IMR-90 (cell line): ENCODE measurements around the gene NDUFA7. TPM values are rescaled to one million over a fixed set of nuclear protein-coding genes. Genes with fewer than 3 reads are reported as not detected.

ENCODE experiments used
- ATAC-seq: fragments of 200-7000 bp; cut with Tn5 transposase; 2 replicates; pipeline ENCODE4 v1.9.1; 2020; ENCODE audit warnings: low read depth, mild to moderate bottlenecking, moderate library complexity
- BruUV-seq: library from RNA; stranded (reverse); fragments of 400-500 nt; replicated peaks from 2 replicates; lab custom pipeline; 2021; lab: Mats Ljungman, UMichigan
- CTCF ChIA-PET: fragments of 300-600 bp; formaldehyde crosslinking; extraction: SDS; loops from one replicate; lab custom pipeline; 2021; ENCODE audit warnings: antibody characterized with exemption; lab: Yijun Ruan, JAX
- POLR2A ChIA-PET: fragments of 300-600 bp; sonication (Branson Sonifier 250); formaldehyde crosslinking; loops from one replicate; lab custom pipeline; 2022; ENCODE audit warnings: antibody characterized with exemption; ENCODE audit not compliant: unreplicated experiment; lab: Charles Lee
- DNase-seq: peaks from one replicate; pipeline ENCODE4 v3.0.0; 2013
- H2AFZ ChIP-seq: replicated peaks from 2 replicates; pipeline ENCODE3; 2013; ENCODE audit warnings: low read length, mild to moderate bottlenecking; ENCODE audit not compliant: poor library complexity
- H2AK5ac ChIP-seq: 2 replicates; pipeline ENCODE4 v1.6.1; 2013; ENCODE audit warnings: low read depth, low read length, inconsistent platforms
- H2AK9ac ChIP-seq: replicated peaks from 2 replicates; pipeline ENCODE3; 2013; ENCODE audit warnings: mild to moderate bottlenecking, low read depth, low read length, moderate library complexity; ENCODE audit not compliant: poor library complexity
- H2BK120ac ChIP-seq: 2 replicates; pipeline ENCODE4 v1.6.1; 2013; ENCODE audit warnings: low read depth, low read length, inconsistent platforms
- H2BK15ac ChIP-seq: 3 replicates; pipeline ENCODE4 v1.6.1; 2013; ENCODE audit warnings: low read depth, low read length, inconsistent platforms
- H2BK20ac ChIP-seq: 2 replicates; pipeline ENCODE4 v1.6.1; 2013; ENCODE audit warnings: low read depth, mild to moderate bottlenecking, inconsistent platforms, low read length, moderate library complexity
- H2BK5ac ChIP-seq: 2 replicates; pipeline ENCODE4 v1.6.1; 2013; ENCODE audit warnings: mild to moderate bottlenecking, low read depth, low read length, inconsistent platforms; ENCODE audit not compliant: poor library complexity, severe bottlenecking
- H3K14ac ChIP-seq: replicated peaks from 2 replicates; pipeline ENCODE4 v1.6.1; 2013; ENCODE audit warnings: low read depth, low read length, inconsistent platforms
- H3K18ac ChIP-seq: 2 replicates; pipeline ENCODE4 v1.6.1; 2013; ENCODE audit warnings: low read depth, low read length, control low read depth
- H3K23ac ChIP-seq: 2 replicates; pipeline ENCODE4 v1.6.1; 2013; ENCODE audit warnings: low read depth, low read length, inconsistent platforms
- H3K27ac ChIP-seq: 2 replicates; pipeline ENCODE4 v1.5.1; 2013; ENCODE audit warnings: mild to moderate bottlenecking, control low read depth, low read length; ENCODE audit not compliant: insufficient read depth
- H3K27me3 ChIP-seq: 2 replicates; pipeline ENCODE4 v1.6.1; 2013; ENCODE audit warnings: low read length; ENCODE audit not compliant: control insufficient read depth, insufficient read depth
- H3K36me3 ChIP-seq: 2 replicates; pipeline ENCODE4 v1.6.1; 2013; ENCODE audit warnings: low read length, mixed read lengths; ENCODE audit not compliant: control insufficient read depth, insufficient read depth
- H3K4ac ChIP-seq: 2 replicates; pipeline ENCODE4 v1.6.1; 2013; ENCODE audit warnings: low read depth, low read length, inconsistent platforms
- H3K4me1 ChIP-seq: 2 replicates; pipeline ENCODE4 v1.6.1; 2013; ENCODE audit warnings: low read length, mixed read lengths; ENCODE audit not compliant: control insufficient read depth, insufficient read depth
- H3K4me2 ChIP-seq: 2 replicates; pipeline ENCODE4 v1.6.1; 2013; ENCODE audit warnings: low read depth, mild to moderate bottlenecking, control low read depth, low read length, moderate library complexity
- H3K4me3 ChIP-seq: 2 replicates; pipeline ENCODE4 v1.5.1; 2013; ENCODE audit warnings: low read depth, mild to moderate bottlenecking, control low read depth, low read length, moderate library complexity; ENCODE audit not compliant: insufficient read depth
- H3K56ac ChIP-seq: 2 replicates; pipeline ENCODE4 v1.6.1; 2013; ENCODE audit warnings: low read length, inconsistent platforms; ENCODE audit not compliant: insufficient read depth; ENCODE audit errors: extremely low read depth
- H3K79me1 ChIP-seq, 2 experiments: 2 replicates each; pipeline ENCODE4 v1.6.1; 2013; ENCODE audit warnings: low read length in 2 of 2, inconsistent platforms in 1 of 2, low read depth in 1 of 2
- H3K9ac ChIP-seq: 2 replicates; pipeline ENCODE4 v1.6.1; 2013; ENCODE audit warnings: low read depth, low read length, control low read depth
- H3K9me1 ChIP-seq: 2 replicates; pipeline ENCODE4 v1.6.1; 2013; ENCODE audit warnings: low read length, inconsistent platforms; ENCODE audit not compliant: insufficient read depth
- H3K9me3 ChIP-seq: 2 replicates; pipeline ENCODE4 v1.6.1; 2013; ENCODE audit warnings: low read length; ENCODE audit not compliant: control insufficient read depth, insufficient read depth
- H4K20me1 ChIP-seq: 2 replicates; pipeline ENCODE4 v1.6.1; 2013; ENCODE audit warnings: low read length, inconsistent platforms; ENCODE audit not compliant: insufficient read depth
- H4K5ac ChIP-seq: 2 replicates; pipeline ENCODE4 v1.6.1; 2013; ENCODE audit warnings: mild to moderate bottlenecking, low read depth, low read length, control low read depth
- H4K8ac ChIP-seq, 2 experiments: 2 replicates each; pipeline ENCODE4 v1.6.1; 2013; ENCODE audit warnings: low read depth in 2 of 2, low read length in 2 of 2, control low read depth in 1 of 2, inconsistent platforms in 1 of 2
- H4K91ac ChIP-seq: 2 replicates; pipeline ENCODE4 v1.6.1; 2013; ENCODE audit warnings: low read depth, low read length, inconsistent platforms; ENCODE audit not compliant: insufficient read depth
- BHLHE40 ChIP-seq: fragments of 150-350 bp; IDR thresholded peaks from 2 replicates; pipeline ENCODE4 v1.6.1; 2016; ENCODE audit warnings: mild to moderate bottlenecking, low read depth, low read length
- CEBPB ChIP-seq: IDR thresholded peaks from 2 replicates; pipeline ENCODE4 v1.6.1; 2012; ENCODE audit warnings: low read depth, low read length, improper control_type of control experiment
- CHD1 ChIP-seq: IDR thresholded peaks from 2 replicates; pipeline ENCODE4 v1.6.1; 2012; ENCODE audit warnings: low read depth, low read length, improper control_type of control experiment
- CTCF ChIP-seq: conservative IDR thresholded peaks from 2 replicates; pipeline ENCODE4 v1.5.1; 2012; ENCODE audit warnings: mild to moderate bottlenecking, low read depth, low read length, improper control_type of control experiment
- ELK1 ChIP-seq: fragments of 150-350 bp; IDR thresholded peaks from 2 replicates; pipeline ENCODE4 v1.6.1; 2016; ENCODE audit warnings: low read depth, mild to moderate bottlenecking, low read length, moderate library complexity, borderline replicate concordance
- MAZ ChIP-seq: IDR thresholded peaks from 2 replicates; pipeline ENCODE4 v1.6.1; 2012; ENCODE audit warnings: low read depth, mild to moderate bottlenecking, low read length, improper control_type of control experiment, moderate library complexity, borderline replicate concordance
- MXI1 ChIP-seq: IDR thresholded peaks from 2 replicates; pipeline ENCODE4 v1.6.1; 2012; ENCODE audit warnings: low read depth, mild to moderate bottlenecking, low read length, moderate library complexity, borderline replicate concordance
- NFE2L2 ChIP-seq: fragments of 150-350 bp; IDR thresholded peaks from 2 replicates; pipeline ENCODE4 v1.6.1; 2016; ENCODE audit warnings: low read depth, mild to moderate bottlenecking, low read length
- RAD21 ChIP-seq: IDR thresholded peaks from 2 replicates; pipeline ENCODE4 v1.6.1; 2012; ENCODE audit warnings: low read length, improper control_type of control experiment
- SMC3 ChIP-seq: fragments of 150-350 bp; IDR thresholded peaks from 2 replicates; pipeline ENCODE4 v1.6.1; 2016; ENCODE audit warnings: low read depth, mild to moderate bottlenecking, antibody characterized with exemption, low read length, moderate library complexity
- USF2 ChIP-seq: fragments of 150-350 bp; IDR thresholded peaks from 2 replicates; pipeline ENCODE4 v1.6.1; 2017; ENCODE audit warnings: mild to moderate bottlenecking, antibody characterized with exemption, low read length, low read depth
- WGBS, 2 experiments: methylation state at CpG; one replicate each; pipeline versions ENCODE4 v1.1.5 to v1.1.7; 2013; ENCODE audit warnings: missing lambda C conversion rate in 2 of 2; ENCODE audit not compliant: insufficient read length in 1 of 2; ENCODE audit errors: extremely low coverage in 2 of 2; 5-methylcytosine and 5-hydroxymethylcytosine counted together
- dilution Hi-C: fragments of 300-500 bp; cut with HindIII; formaldehyde crosslinking; loops from one replicate; pipeline ENCODE4 v1.14.3; 2018; ENCODE audit warnings: low sequenced_read_pairs; ENCODE audit not compliant: unreplicated experiment
- in situ Hi-C: fragments of 300-500 bp; cut with MboI; formaldehyde crosslinking; loops from 3 replicates; pipeline ENCODE4 v1.14.3; 2019; ENCODE audit warnings: low sequenced_read_pairs, inconsistent platforms, mixed read lengths
- intact Hi-C: fragments of 100-400 bp; cut with micrococcal nuclease; formaldehyde crosslinking; loops from 2 replicates; pipeline ENCODE4 v1.10.0; 2022
- polyA plus RNA-seq, 3 experiments: library from polyadenylated mRNA; depleted of rRNA; stranded (reverse); fragments of >200 nt; gene quantifications; 2 replicates each; pipeline ENCODE4 v1.2.3, GENCODE V29; 2012; ENCODE audit warnings: low replicate concordance in 1 of 3
- total RNA-seq: library from RNA; depleted of rRNA; stranded (reverse); fragments of >200 nt; gene quantifications from 2 replicates; pipeline ENCODE4 v1.2.3, GENCODE V29; 2012

Gene NDUFA7
- total and polyA plus RNA-seq, 2 of the 4 experiments (the other 2 are of a cell fraction), result 20.6 to 50.7 TPM

- TF ChIP-seq MAZ, result no peak
Measured at GRCh38 chr19:8321986-8322637, 937 bp upstream of the NDUFA7 start (continued).

- Histone ChIP-seq H2BK15ac (no peak overlapping the region), H2AK5ac (peak overlapping the region; percentile 38), H4K5ac (peak overlapping the region; percentile 76), H2BK120ac (no peak overlapping the region), H2BK20ac (no peak overlapping the region), H3K14ac (peak overlapping the region; percentile 86), H3K9me3 (no peaks in the 10 kb centered on the region), H3K9me1 (peaks cover 8% of the 10 kb centered on the region; the same call in 1 of the 2 replicates), H2BK5ac (peak overlapping the region; percentile 72), H3K23ac (peak overlapping the region; percentile 63), H4K20me1 (peaks cover 31% of the 10 kb centered on the region), H3K4me1 (peaks cover 9% of the 10 kb centered on the region), H3K36me3 (peaks cover 19% of the 10 kb centered on the region), H3K9ac (peak overlapping the region; percentile 90), H3K4ac (peak overlapping the region; percentile 85), H3K27me3 (no peaks in the 10 kb centered on the region), H3K27ac (peak overlapping the region; percentile 86), H2AK9ac (peak overlapping the region; percentile 94), H3K18ac (no peak overlapping the region; the same call in 1 of the 2 replicates), H4K8ac (peak overlapping the region; percentile 81 to 94), H3K56ac (peak overlapping the region; percentile 57), H2AFZ (peak overlapping the region; percentile 93), H4K91ac (peak overlapping the region; percentile 79), H3K4me3 (peak overlapping the region; percentile 82), H3K4me2 (peak overlapping the region; percentile 98), H3K79me1 (peaks cover 29 to 58% of the 10 kb centered on the region in 2 experiments)
- POLR2A ChIA-PET, result interaction anchor here (0.6 kb wide), 1 partner anchor 213 kb away, joined by 6 read pairs; no protein-coding TSS in a partner anchor
- dilution Hi-C loops, result no loop called here
- in situ Hi-C loops, result loop anchor here (5.0 kb wide), 1 partner anchor 257 kb away; the partner anchor contains the start of gene MYO1F
- 2% methylated on average over 13 of the region's 16 CpGs; no CpG with 5 or more reads in 1 of the 2 experiments for WGBS, 2 experiments
- intact Hi-C loops, result no loop called here
- DNase-seq, result no peak
- TSS peak; percentile 67 for BruUV-seq
- no peak for TF ChIP-seq MXI1
- TF ChIP-seq CHD1, result no peak
- no peak for TF ChIP-seq BHLHE40
- TF ChIP-seq USF2, result no peak
- no peak for TF ChIP-seq ELK1
- TF ChIP-seq SMC3, result no peak
- no peak for TF ChIP-seq RAD21
- TF ChIP-seq CEBPB, result no peak
- TF ChIP-seq CTCF, result no peak
- no peak for TF ChIP-seq NFE2L2
- ATAC-seq, result peak; percentile 8
- CTCF ChIA-PET, result no interaction called here
Measured at GRCh38 chr19:8320564-8321066, 560 bp downstream of the NDUFA7 start.
